NK-92 (cell line): Measurements from ENCODE around the gene KDELR3.
"Not testable (repeated sequence)": the region's sequence is repeated elsewhere in the genome, so short reads cannot be mapped to it uniquely, and the experiment has no call there.

Experiments used
- DNase-seq: peaks from one replicate; lab custom pipeline; 2025; ENCODE audit not compliant: unreplicated experiment; lab: John Stamatoyannopoulos, UW

Gene KDELR3

DNA sequence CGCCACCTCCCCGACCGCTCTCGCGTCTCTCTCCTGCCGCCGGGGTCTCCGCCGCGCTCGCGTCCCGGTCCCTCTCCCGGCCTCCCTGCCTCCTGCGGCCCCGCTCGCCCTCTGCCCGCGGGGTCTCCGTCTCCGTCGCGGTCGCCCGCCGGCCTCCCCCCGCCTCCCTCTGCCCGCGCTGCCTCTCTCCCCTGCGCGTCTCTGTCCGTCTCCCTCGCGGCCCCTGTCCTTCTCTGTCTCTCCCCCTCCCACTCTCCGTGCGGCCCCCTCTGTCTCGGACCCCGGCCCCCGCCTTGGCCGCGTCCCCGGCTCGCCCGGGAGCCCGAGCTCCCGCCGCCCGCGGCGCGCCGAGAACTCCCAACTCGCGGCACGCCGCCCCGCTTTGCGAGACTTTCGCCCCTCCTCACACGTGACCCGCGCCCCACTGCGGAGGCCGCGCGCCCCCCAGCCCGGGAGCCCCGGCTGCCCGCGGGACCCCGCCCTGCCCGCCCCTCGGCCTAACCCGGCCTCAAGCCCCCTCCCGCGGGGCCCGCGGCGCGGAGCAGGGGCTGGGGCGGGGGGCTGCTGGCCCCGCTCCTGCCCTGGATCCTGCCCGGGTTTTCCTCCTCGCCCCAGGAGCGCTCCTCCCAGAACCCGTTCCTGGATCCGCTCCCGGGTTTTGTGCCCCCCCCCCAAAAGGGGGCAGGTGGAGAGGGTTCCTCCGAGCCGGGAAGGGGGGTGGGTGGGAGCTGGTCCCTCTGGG, 12.2 kb upstream of the KDELR3 start:
- DNase-seq: no peak

- no peak for DNase-seq
These were observed 11.5 kb upstream of the KDELR3 start for GRCh38 chr22:38456272-38456835.

GRCh38 chr22:38456841-38457699, 10.8 kb upstream of the KDELR3 start:
- DNase-seq: no peak

DNA sequence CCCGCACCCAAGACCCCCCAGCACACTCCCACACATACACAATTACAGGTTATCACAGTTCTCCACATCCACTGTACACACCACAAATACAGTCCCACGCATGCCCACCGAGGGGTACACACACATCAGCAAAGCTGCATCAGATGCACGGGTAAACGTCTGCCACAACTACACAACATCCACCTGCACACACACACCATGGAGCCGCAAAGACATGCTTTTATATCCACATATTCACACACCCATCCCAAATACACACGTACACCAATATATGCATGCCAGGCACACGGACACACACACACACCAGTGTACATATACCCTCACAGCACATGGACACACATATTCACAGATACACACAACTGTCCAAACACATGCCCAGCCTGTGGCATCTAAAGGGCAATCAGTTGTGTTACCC, 7.5 kb upstream of the KDELR3 start:
- no peak for DNase-seq

- no peak for DNase-seq
These were observed 6.9 kb upstream of the KDELR3 start for GRCh38 chr22:38461057-38461413.

GRCh38 chr22:38461414-38462081, 6.3 kb upstream of the KDELR3 start:
- DNase-seq: no peak

DNA sequence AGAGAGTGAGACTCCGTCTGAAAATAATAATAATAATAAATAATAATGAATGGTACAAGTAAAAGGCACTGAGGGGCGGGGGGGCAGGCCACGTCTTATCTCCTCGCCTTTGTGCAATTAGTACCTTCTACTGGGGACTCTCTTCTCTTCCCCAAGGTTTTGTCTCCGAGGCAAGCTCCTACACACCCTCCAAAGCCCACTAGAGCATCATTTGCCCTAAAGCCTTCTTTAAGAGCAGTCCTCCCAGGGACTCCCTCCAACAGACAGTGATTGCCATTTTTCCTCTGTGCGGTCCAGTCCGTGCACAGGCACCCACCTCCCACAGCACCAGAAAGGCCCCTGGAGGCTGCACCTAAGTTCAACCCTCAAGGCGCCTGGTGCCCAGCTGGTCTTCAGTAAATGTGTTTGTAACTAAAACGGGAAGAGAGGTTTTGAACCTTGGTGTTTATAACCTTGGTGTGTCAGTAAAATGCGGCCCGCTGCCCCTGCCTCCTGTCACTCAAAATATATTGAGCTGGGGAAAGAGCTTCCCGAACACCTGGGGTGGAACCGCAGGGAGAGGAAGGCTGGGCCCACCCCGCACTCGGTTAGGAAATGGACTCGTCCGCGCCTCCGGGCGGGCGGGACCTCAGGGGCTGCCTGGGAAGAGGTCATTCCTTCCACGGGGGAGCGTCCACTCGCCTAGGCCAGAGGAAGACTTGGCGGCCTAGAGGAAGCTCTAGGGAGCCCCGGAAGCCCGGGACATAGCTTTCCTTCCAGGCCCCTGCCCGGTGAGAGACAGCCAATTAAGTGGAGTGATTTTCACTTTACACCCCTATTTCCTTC, 4.7 kb upstream of the KDELR3 start:
- no peak for DNase-seq

DNA sequence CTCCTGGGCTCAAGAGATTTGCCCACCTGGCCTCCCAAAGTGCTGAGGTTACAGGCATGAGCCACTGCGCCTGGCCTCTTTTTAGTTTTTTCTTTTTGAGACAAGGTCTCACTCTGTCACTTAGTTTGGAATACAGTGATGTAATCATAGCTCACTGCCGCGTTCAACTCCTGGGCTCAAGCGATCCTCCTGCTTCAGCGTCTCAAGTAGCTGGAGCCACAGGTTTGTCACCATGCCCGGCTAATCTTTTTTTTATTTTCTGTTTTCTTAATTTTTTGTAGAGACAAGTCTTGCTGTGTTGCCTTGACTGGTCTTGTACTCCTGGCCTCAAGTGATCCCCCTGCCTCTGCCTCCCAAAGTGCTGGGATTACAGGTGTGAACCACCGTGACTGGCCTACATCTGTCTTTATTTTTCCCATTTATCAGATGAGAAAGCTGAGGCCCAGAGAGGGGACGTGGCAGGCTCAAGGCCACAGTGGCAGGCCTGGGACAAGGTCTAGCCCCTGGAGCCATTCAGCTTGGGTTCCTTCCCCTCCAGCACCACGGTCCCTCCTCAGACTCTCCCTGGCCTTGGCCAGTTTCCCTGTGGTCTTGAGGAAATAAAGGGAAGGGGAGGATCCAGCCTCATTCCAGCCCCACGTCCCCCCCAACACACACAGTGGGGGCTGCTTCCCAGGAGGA, 2.8 kb upstream of the KDELR3 start:
- DNase-seq: no peak

DNA sequence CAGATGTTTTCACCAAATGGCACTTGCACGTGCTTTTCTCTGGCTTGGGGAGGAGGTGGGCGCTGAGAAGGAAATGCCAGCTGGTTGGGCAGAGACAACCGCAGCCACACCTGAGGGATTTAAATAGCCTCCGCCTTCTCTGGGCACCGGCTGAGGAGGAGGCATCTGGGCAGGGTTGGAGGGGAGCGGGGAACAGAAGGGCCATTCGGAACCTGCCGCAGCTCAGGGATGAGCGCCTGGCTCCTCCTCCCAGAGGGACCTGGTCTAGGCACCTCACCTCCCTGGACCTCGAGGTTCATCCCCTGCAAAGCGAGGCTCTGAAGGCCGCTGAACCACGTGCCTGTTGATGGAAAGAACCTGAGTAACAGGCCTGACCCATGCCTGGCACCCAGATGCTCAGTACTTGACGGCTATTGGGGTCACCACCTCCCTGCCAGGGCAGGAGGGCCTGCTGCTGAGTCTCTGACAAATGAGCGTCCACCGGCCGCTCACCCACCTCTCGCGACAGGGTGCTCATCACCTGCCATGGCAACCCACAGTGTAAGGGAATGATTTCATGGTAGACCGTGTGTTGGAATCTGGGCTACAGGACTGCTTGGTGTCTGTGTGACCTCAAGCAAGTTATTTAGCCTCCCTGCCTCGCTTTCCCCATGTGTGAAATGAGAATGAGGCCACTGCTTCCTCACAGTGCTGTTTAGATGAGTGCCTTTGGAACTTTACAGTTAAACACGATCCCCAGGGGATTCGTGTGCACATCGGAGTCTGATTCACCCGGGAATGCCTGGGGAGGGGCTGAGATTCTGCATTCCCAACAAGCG, 2.0 kb upstream of the KDELR3 start:
- DNase-seq: no peak

- DNase-seq: no peak
These were observed 425 bp upstream of the KDELR3 start for GRCh38 chr22:38467438-38467903.

DNA sequence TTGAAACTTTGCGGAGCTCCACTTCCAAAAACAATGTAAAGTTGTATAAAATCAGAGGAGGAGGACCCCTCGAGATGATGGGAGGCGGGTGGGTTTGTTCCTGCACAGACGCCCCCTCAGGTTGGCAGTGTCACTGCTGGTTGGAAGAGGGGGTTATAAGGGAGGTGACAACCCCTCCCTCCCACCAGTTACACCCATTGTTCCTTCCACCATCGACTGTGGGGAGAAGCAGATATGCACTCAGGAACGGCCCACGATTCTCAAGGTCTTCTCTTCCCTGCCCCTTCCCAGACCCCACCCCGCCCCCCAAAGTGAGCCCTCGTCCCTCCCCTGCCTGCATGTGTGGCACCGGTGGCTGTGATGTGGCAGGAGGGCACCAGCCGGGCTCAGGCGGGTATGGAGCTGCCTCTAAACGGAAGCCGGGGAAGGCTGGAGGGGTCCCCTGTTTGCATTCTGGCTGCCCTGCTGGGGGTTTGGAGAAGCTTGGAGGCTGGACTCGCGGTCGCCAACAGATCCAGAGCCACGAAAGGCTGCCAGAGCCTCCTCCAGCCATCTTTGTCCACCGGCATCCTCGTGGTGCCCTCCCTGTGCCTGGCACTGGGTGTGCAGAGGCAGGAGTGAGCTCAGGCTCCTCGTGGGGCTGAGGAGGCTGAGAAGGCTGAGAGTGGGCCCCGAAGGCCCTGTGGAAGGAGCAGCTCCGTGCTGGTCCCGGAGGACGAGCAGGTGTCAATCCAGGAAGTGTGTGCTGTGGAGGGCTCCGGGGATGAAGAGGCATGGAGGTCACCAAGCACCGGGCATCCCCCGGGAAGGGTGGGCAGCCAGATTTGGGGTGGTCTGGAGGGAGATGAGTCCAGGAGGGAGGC, 778 bp downstream of the KDELR3 start:
- no peak for DNase-seq

DNA sequence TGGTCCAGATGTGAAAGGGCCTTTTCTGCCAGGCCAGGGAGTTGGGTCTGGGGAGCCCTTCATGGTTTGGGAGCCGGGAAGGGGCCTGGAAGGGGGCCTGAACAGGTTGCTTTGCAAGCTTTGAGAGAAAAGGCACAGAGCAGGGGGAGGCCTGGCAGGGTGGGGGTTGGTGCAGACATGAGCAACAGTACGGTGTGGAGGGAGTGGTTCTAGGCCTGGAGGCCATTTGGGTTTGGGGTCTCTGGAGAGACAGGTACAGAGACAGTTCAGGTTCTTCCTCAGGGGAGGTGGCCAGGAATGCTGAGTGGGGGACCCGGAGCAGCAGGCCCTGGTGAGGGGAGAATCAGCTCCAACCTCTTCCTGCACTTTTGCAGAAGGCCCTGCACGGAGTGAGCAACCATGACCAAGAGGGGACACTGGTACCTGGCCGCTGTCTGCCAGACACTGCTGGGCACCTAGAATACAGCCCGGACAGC, 1.4 kb downstream of the KDELR3 start:
- DNase-seq: no peak

- DNase-seq: not testable (repeated sequence)
These were observed 2.3 kb downstream of the KDELR3 start for GRCh38 chr22:38470179-38470578.

GRCh38 chr22:38471237-38471636, 3.3 kb downstream of the KDELR3 start:
- DNase-seq: no peak

- no peak for DNase-seq
These were observed 6.2 kb downstream of the KDELR3 start for GRCh38 chr22:38474003-38474607.

DNA sequence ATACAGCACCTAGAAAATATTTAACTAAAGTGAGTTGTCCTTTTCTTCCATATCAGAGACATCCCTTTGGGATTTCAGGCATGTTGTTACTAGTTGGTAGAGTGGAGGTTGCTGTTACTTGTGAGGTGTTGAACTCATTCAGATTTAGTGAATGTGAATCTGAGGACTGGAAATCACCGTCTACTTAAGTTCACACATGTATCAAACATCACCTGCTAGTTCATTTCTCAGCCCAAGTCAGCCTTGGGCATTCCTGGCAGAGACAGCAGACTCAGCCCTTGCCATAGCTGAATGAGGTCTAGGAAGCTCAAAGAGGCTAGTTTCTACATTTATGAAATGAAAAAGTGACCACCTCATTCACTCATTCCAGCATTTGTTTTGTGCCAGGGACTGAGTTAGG, 9.7 kb downstream of the KDELR3 start:
- no peak for DNase-seq

GRCh38 chr22:38479096-38479837, 11.4 kb downstream of the KDELR3 start:
- no peak for DNase-seq
